Immature natural killer cell (primary cell): ENCODE measurements around the gene ZNF518A. TPM values are rescaled to one million over a fixed set of nuclear protein-coding genes. Genes with fewer than 3 reads are reported as not detected.

ENCODE experiments used
- DNase-seq, 3 donors: peaks; one replicate each; pipeline ENCODE4 v3.0.0; 2022; ENCODE audit warnings: mixed read lengths in 1 of 3
- H3K27ac Mint-ChIP-seq, 6 donors: one replicate each; pipeline ENCODE4 v1.8.0; 2020; ENCODE audit warnings: mixed read lengths in 6 of 6, mild to moderate bottlenecking in 5 of 6, inconsistent platforms in 4 of 6, moderate library complexity in 3 of 6
- H3K27me3 Mint-ChIP-seq, 3 donors: one replicate each; pipeline ENCODE4 v1.8.0; 2020 to 2021; ENCODE audit warnings: low read depth in 3 of 3, mild to moderate bottlenecking in 3 of 3, mixed read lengths in 3 of 3, moderate library complexity in 3 of 3, inconsistent platforms in 1 of 3
- H3K36me3 Mint-ChIP-seq, 3 donors: one replicate each; pipeline ENCODE4 v1.8.0; 2020; ENCODE audit warnings: mixed read lengths in 3 of 3, inconsistent platforms in 2 of 3, mild to moderate bottlenecking in 2 of 3
- H3K4me1 Mint-ChIP-seq, 2 donors: one replicate each; pipeline ENCODE4 v1.8.0; 2020; ENCODE audit warnings: inconsistent platforms in 2 of 2, mild to moderate bottlenecking in 2 of 2, mixed read lengths in 2 of 2, moderate library complexity in 1 of 2
- H3K4me3 Mint-ChIP-seq, 5 donors: one replicate each; pipeline ENCODE4 v1.8.0; 2020; ENCODE audit warnings: mild to moderate bottlenecking in 5 of 5, mixed read lengths in 5 of 5, inconsistent platforms in 3 of 5, moderate library complexity in 3 of 5
- H3K9me3 Mint-ChIP-seq, 6 donors: one replicate each; pipeline ENCODE4 v1.8.0; 2020; ENCODE audit warnings: mild to moderate bottlenecking in 6 of 6, mixed read lengths in 6 of 6, inconsistent platforms in 4 of 6, moderate library complexity in 3 of 6
- polyA plus RNA-seq, 3 donors: library from polyadenylated mRNA; unstranded; fragments of 300-500 nt; fragmentation: Illumina TruSeq; gene quantifications; one replicate each; pipeline ENCODE4 v1.2.3, GENCODE V29; 2021

ZNF518A gene
- polyA plus RNA-seq, 3 donors from 2014 or later: 8.6 to 15.9 (median 14.9) TPM

- no peak overlapping the region for H3K27ac Mint-ChIP-seq
- DNase-seq: no peak
- H3K4me3 Mint-ChIP-seq: no peak overlapping the region
- peaks cover 15 to 30% (median 16%) of the 10 kb centered on the region in 3 donors for H3K27me3 Mint-ChIP-seq
- H3K4me1 Mint-ChIP-seq: no peaks in the 10 kb centered on the region
- H3K9me3 Mint-ChIP-seq: no peaks in the 10 kb centered on the region
- H3K36me3 Mint-ChIP-seq: no peaks in the 10 kb centered on the region
Measured at GRCh38 chr10:96118604-96119450, 11.3 kb upstream of the ZNF518A start.

GRCh38 chr10:96122824-96123223 lies 7.3 kb upstream of the ZNF518A start:
- Mint-ChIP-seq H3K27me3 (peaks cover 16 to 49% (median 19%) of the 10 kb centered on the region in 3 donors), H3K36me3 (peaks cover 0 to 4% (median 0%) of the 10 kb centered on the region in 3 donors), H3K27ac (no peak overlapping the region), H3K4me3 (no peak overlapping the region), H3K9me3 (peaks cover 0 to 2% (median 0%) of the 10 kb centered on the region in 6 donors), H3K4me1 (no peaks in the 10 kb centered on the region)
- no peak for DNase-seq

- DNase-seq: no peak
- H3K4me1 Mint-ChIP-seq: peaks cover 5 to 6% of the 10 kb centered on the region in 2 donors
- no peak overlapping the region for H3K27ac Mint-ChIP-seq
- H3K27me3 Mint-ChIP-seq: peaks cover 22 to 57% (median 25%) of the 10 kb centered on the region in 3 donors
- no peak overlapping the region for H3K4me3 Mint-ChIP-seq
- H3K9me3 Mint-ChIP-seq: peaks cover 0 to 17% (median 3%) of the 10 kb centered on the region in 6 donors
- H3K36me3 Mint-ChIP-seq: peaks cover 0 to 7% (median 6%) of the 10 kb centered on the region in 3 donors
Measured at GRCh38 chr10:96124230-96125141, 5.6 kb upstream of the ZNF518A start.

GRCh38 chr10:96125142-96125515 lies 5.0 kb upstream of the ZNF518A start:
- no peak overlapping the region for H3K27ac Mint-ChIP-seq
- H3K9me3 Mint-ChIP-seq: peaks cover 0 to 17% (median 3%) of the 10 kb centered on the region in 6 donors
- peaks cover 10% of the 10 kb centered on the region in 2 donors for H3K4me1 Mint-ChIP-seq
- peaks cover 28 to 63% (median 31%) of the 10 kb centered on the region in 3 donors for H3K27me3 Mint-ChIP-seq
- DNase-seq: no peak
- H3K4me3 Mint-ChIP-seq: no peak overlapping the region
- peaks cover 0 to 7% (median 6%) of the 10 kb centered on the region in 3 donors for H3K36me3 Mint-ChIP-seq

GRCh38 chr10:96130326-96130995 lies 364 bp downstream of the ZNF518A start:
- H3K36me3 Mint-ChIP-seq: peaks cover 21 to 24% (median 21%) of the 10 kb centered on the region in 3 donors
- DNase-seq: peak in 2 of 3 donors; percentile 82 to 86

GRCh38 chr10:96131621-96132020 lies 1.5 kb downstream of the ZNF518A start:
- Mint-ChIP-seq H3K4me1 (peaks cover 24 to 29% of the 10 kb centered on the region in 2 donors), H3K36me3 (peaks cover 25 to 28% (median 26%) of the 10 kb centered on the region in 3 donors), H3K4me3 (peak overlapping the region in 4 of 5 donors; percentile 92 to 97 (median 92)), H3K27me3 (peaks cover 24 to 35% (median 25%) of the 10 kb centered on the region in 3 donors), H3K9me3 (peaks cover 0 to 24% (median 3%) of the 10 kb centered on the region in 6 donors), H3K27ac (no peak overlapping the region)
- DNase-seq: no peak

More at GRCh38 chr10:96130326-96130995, 364 bp downstream of the ZNF518A start:
- peaks cover 0 to 24% (median 3%) of the 10 kb centered on the region in 6 donors for H3K9me3 Mint-ChIP-seq
- peak overlapping the region; percentile 91 to 97 (median 92) for H3K4me3 Mint-ChIP-seq
- peaks cover 24 to 44% (median 27%) of the 10 kb centered on the region in 3 donors for H3K27me3 Mint-ChIP-seq
- peak overlapping the region; percentile 98 to 99 (median 98) for H3K27ac Mint-ChIP-seq
- peaks cover 24 to 29% of the 10 kb centered on the region in 2 donors for H3K4me1 Mint-ChIP-seq

- no peak overlapping the region for H3K4me3 Mint-ChIP-seq
- no peak for DNase-seq
- peaks cover 37 to 41% (median 39%) of the 10 kb centered on the region in 3 donors for H3K36me3 Mint-ChIP-seq
- no peak overlapping the region for H3K27ac Mint-ChIP-seq
- H3K4me1 Mint-ChIP-seq: peaks cover 24 to 29% of the 10 kb centered on the region in 2 donors
- H3K27me3 Mint-ChIP-seq: peaks cover 20 to 26% (median 25%) of the 10 kb centered on the region in 3 donors
- peaks cover 0 to 19% (median 3%) of the 10 kb centered on the region in 6 donors for H3K9me3 Mint-ChIP-seq
Measured at GRCh38 chr10:96133135-96133534, 3.0 kb downstream of the ZNF518A start.

- Mint-ChIP-seq H3K9me3 (no peaks in the 10 kb centered on the region), H3K36me3 (peaks cover 50 to 56% (median 55%) of the 10 kb centered on the region in 3 donors), H3K4me1 (peaks cover 2 to 4% of the 10 kb centered on the region in 2 donors), H3K27ac (no peak overlapping the region), H3K27me3 (no peaks in the 10 kb centered on the region), H3K4me3 (no peak overlapping the region)
- no peak for DNase-seq
Measured at GRCh38 chr10:96136810-96137209, 6.7 kb downstream of the ZNF518A start.

GRCh38 chr10:96137567-96137966 lies 7.5 kb downstream of the ZNF518A start:
- no peak for DNase-seq
- peaks cover 50 to 58% (median 56%) of the 10 kb centered on the region in 3 donors for H3K36me3 Mint-ChIP-seq
- H3K4me3 Mint-ChIP-seq: no peak overlapping the region
- H3K27me3 Mint-ChIP-seq: no peaks in the 10 kb centered on the region
- no peaks in the 10 kb centered on the region for H3K4me1 Mint-ChIP-seq
- H3K27ac Mint-ChIP-seq: peak overlapping the region in 1 of 6 donors; percentile 5
- no peaks in the 10 kb centered on the region for H3K9me3 Mint-ChIP-seq

- Mint-ChIP-seq H3K27ac (peak overlapping the region in 1 of 6 donors; percentile 36), H3K4me1 (no peaks in the 10 kb centered on the region), H3K36me3 (peaks cover 53 to 59% (median 58%) of the 10 kb centered on the region in 3 donors), H3K9me3 (no peaks in the 10 kb centered on the region), H3K27me3 (peaks cover 0 to 1% (median 0%) of the 10 kb centered on the region in 3 donors), H3K4me3 (no peak overlapping the region)
- DNase-seq: no peak
Measured at GRCh38 chr10:96138102-96138501, 8.0 kb downstream of the ZNF518A start.

- Mint-ChIP-seq H3K27me3 (no peaks in the 10 kb centered on the region), H3K27ac (no peak overlapping the region), H3K4me1 (peaks cover 0 to 4% of the 10 kb centered on the region in 2 donors), H3K4me3 (no peak overlapping the region), H3K36me3 (peaks cover 56 to 76% (median 60%) of the 10 kb centered on the region in 3 donors), H3K9me3 (no peaks in the 10 kb centered on the region)
- no peak for DNase-seq
Measured at GRCh38 chr10:96152437-96152836, 22.3 kb downstream of the ZNF518A start.

GRCh38 chr10:96153070-96153469 lies 23.0 kb downstream of the ZNF518A start:
- H3K27ac Mint-ChIP-seq: no peak overlapping the region
- peaks cover 60 to 76% (median 60%) of the 10 kb centered on the region in 3 donors for H3K36me3 Mint-ChIP-seq
- no peaks in the 10 kb centered on the region for H3K27me3 Mint-ChIP-seq
- peaks cover 0 to 4% of the 10 kb centered on the region in 2 donors for H3K4me1 Mint-ChIP-seq
- no peaks in the 10 kb centered on the region for H3K9me3 Mint-ChIP-seq
- no peak overlapping the region for H3K4me3 Mint-ChIP-seq
- no peak for DNase-seq

GRCh38 chr10:96165726-96166125 lies 35.6 kb downstream of the ZNF518A start:
- peaks cover 0 to 4% (median 0%) of the 10 kb centered on the region in 3 donors for H3K27me3 Mint-ChIP-seq
- DNase-seq: no peak
- no peak overlapping the region for H3K4me3 Mint-ChIP-seq
- H3K9me3 Mint-ChIP-seq: peaks cover 10 to 52% (median 34%) of the 10 kb centered on the region in 6 donors
- H3K4me1 Mint-ChIP-seq: no peaks in the 10 kb centered on the region
- H3K36me3 Mint-ChIP-seq: peaks cover 30 to 44% (median 44%) of the 10 kb centered on the region in 3 donors
- H3K27ac Mint-ChIP-seq: no peak overlapping the region
